NCI-H2196 (cell line): Measurements from ENCODE around the gene CREB5.

Experiments used
- DNase-seq: peaks from one replicate; lab custom pipeline; 2025; ENCODE audit not compliant: unreplicated experiment; lab: John Stamatoyannopoulos, UW

Gene CREB5

DNA sequence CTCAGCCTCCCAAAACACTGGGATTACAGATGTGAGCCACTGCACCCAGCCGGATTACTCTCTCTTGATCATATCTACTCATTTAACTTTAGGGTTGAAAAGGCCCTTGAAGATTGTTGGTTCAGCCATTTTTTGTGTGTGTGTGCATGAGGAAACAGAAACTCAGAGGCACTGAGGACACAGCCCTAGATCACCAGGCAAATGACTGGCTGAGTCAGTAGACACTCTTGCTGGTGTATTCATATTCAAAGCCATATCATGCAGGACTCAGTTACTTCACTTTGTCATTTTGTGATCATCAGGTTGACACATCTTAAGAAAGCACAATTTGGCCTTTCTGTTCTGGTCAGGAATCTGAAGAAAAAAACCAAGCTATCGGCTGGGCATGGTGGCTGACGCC is 292.4 kb downstream of the CREB5 start:
- DNase-seq: no peak

DNA sequence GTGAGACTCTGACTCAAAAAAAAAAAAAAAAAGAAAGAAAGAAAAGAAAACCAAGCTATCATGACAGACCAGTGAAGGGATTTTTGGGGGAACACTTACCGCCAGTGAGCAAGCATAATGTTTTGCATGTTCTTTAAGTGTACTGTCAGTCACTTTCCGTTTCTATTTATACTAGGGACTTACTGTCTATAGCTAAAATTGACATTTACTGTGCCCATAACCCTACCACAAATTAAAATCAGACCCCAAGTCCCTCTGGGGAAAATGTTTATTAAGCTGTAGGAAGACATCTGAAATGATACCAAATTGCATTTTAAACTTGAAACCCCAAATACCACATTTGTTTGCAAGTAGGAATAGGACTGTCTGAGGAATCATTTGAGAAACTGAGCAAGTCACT is 293.0 kb downstream of the CREB5 start:
- DNase-seq: no peak

DNA sequence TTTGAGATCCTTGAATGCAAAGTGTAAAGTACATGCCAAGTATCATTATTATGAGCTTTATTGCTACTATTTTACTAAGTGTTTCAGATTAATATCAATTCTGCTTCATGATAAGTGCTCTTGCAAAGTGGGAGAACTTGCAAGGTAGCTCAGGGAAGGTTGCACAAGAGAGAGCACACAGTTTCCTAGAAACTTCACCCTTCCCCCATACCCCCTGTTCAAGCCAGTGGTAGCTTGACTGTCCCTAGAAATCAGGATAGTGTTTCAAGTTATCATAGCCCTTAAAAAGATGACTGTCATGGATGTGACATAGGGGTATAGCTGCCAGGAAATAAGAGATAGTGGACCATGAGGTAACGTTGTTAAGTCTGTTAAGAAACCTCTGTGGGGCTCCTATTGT is 294.3 kb downstream of the CREB5 start:
- no peak for DNase-seq

DNA sequence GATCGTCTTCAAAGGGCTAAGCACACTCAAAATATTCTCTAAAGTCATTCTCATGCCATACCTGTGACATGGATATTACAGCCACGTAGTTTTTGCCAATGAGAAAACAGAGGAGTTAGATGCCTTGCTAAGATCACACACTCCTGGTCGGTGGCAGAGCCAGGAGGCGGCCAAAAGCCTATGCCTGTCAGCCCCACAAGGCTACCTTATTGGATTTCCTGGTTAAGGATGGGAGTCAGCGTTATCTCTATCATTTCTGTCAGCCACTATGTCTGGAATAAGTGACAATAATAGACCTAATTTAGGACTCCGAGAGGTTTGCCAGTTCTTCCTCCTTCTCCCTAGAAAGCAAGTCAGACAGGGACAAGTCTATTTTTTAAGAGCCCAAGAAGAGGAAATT is 295.0 kb downstream of the CREB5 start:
- no peak for DNase-seq

DNA sequence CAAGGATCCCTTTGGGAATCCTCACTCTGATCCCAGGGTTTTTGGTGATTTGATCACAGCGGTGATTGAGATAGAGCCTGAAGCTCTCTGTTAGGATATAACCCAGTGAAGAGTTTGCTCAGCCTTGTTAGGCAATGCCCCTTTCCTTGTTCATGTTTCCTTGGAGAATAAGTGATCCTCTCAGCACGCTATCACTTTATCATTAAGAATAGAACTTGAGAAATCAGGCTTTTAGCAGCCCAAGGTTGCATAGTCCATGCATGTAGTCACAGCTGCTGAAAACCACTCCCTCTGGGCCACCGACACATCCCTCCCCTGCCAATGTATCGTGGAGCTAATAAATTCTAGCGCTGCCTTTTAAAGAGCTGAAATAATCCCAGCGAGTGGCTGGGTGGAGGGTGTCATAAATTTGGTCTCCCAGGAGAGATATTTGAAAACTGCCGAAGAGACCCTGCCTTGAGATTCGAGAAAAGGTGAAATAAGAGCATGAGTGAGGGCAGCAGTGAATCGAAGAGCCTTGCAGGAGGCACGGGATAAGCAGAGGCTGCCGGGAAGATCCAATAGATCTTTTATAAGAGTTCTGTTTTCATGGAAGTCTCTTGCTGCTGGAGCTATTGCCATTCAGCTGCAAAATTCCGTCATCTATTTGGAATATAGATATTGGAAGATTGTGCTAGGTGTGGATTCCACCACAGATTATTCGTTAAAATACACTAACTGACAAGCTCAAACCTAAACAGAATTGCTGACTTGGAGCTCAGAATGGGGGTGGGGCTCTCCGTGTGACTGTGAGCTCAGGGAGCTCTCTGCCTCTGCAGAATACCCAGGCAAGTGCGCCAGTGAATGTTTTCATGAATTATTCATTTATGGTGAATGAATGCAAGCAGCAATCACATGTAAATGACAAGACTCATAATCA is 296.0 kb downstream of the CREB5 start:
- DNase-seq: no peak

DNA sequence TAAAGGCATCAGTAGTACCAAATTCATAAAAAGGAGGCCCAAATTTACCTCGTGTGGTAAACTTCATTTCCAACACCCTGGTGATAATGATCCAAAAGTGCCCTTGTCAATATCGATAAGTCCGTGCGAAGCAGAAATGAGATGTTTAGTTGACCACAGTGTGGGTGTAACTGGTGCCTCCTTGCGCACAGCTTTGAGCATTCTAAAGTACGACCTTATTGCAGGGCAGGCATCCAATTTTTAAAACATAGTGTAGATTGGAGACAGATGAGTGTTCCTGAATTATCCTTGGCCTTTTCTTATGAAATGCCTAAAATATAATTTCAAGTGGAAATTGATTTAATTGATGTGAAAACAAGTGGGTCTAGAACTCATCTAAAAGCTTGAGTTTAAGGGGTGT is 297.4 kb downstream of the CREB5 start:
- no peak for DNase-seq

DNA sequence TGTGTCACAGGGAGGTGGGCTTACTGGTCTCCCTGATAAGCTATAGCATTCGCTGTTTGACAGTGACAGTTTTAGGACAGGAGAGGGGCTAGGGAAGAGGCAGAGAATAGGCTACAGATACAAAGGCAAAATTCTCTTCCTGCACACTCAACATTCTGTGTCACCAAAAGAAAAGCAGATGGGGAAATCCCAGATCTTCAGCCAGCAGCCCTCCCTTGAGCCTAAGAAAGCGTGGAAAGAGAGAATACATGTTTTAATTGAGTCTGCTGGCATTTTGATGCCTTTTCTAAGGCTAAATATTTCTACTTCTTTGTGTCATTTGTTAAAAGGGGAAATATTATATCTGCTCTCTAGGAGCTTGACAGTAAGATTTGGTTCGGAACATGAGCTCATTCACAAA is 298.8 kb downstream of the CREB5 start:
- DNase-seq: no peak

DNA sequence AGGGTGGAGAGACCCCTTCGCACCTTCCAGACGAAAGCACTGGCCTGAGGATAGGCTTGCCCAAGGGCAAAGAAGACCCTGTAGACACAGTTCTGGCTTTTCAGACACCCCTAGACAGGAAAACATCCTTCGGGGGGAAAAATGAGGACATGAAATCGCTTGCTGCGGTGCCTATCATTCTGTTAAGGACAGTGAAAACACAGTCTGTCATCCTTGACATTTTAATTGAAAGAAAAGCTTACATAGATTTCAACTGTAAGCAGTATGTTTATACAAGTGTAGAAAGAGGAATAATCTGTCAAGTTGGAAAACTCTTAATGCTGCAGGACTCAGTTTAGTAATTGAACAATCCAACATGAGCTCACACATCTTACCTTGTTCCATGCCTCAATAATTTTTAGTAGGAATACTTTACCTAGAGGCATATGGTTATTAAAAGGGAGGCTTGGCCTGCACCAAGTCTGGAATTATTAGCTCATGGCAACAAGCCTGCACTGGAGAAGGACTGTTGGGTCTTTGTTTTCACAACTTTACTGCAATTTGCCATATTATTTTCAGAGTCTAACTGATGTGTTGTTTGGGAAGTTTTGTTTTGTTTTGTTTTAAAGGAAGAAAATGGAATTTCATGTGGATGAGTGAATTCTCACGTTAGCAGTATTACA is 302.3 kb downstream of the CREB5 start:
- DNase-seq: no peak

DNA sequence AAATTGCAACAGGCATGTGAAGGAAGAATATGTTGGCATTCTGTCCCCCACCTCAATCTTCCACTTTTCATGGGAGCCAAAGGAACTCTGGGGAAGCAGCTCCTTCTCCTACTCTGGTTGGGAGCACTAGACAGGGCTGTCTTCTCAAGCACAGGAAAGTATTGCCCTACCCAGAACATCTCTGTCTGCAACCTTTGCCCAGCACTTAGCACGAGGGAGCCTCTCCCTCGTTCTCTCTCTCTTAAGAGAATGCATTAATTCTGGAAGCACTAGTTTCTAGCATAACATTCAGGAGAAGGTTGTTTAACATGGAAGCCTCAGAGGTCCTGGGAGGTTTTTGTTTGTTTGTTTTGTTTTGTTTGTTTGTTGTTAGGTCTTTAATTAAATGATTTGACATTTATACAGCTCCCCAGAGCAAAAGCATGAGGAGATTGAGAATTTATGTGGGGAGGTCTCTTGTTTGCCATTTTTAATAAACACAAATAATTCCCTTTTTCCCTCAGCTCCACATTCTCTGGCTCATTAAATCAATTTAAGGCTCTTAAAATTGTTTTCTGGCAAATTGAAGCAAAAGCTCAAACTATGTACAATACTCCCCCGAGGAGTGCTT is 305.2 kb downstream of the CREB5 start:
- no peak for DNase-seq

DNA sequence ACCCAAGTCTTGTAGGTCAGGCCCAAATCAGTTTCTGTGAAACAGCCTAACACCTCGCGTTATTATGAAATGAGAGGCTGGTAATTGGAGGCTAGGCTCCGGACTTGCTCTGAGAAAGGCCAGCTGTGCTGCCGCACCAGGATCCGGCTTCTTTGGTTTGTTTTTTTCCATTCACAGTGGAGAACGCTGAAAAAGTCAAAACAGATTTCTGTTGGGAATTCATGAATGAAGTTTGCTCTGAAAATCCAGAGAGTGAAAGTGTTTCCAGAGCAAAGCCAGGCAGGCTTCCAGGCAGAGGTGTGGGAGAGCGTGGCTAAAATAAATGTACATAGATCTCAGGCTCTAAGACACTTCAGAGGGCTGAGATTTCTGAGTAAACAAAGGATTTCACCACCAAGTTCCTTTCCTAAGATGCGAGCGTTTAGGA is 305.8 kb downstream of the CREB5 start:
- DNase-seq: no peak

DNA sequence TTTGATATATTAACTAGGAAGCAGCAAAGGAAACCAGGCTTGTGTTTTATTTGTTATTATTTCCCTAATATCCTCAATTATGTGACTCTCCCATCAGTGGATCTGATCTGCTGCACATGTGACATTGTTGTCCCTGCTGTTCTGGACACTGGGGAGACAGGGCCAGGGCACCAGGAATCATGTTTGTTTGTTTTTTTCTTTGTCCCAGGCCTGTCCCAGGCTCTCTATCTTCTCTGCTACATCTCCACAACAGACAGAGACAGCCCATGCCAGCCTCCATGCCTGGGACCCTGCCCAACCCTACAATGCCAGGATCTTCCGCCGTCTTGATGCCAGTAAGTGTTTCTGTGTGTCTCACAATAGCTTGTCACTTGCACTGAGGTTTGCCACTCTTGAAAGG is 306.2 kb downstream of the CREB5 start:
- no peak for DNase-seq

DNA sequence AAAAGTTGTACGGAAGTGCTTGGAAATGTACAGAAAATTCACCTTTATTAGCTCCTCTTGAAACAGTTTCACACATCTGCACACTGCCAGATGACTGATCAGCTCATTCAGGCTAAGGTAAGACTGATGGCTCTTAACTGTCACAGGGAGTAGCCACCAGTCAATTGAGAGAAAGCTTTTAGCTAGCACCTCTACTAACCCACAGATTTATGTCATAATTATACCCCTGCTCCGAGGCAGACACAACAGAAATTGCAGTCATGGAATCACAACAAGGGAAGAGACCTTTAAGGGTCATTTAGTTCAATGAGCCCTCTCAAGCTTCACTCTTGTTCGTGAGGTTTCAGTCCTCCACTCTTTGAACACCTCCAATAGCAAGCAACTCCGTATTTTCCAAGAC is 310.4 kb downstream of the CREB5 start:
- DNase-seq: no peak

DNA sequence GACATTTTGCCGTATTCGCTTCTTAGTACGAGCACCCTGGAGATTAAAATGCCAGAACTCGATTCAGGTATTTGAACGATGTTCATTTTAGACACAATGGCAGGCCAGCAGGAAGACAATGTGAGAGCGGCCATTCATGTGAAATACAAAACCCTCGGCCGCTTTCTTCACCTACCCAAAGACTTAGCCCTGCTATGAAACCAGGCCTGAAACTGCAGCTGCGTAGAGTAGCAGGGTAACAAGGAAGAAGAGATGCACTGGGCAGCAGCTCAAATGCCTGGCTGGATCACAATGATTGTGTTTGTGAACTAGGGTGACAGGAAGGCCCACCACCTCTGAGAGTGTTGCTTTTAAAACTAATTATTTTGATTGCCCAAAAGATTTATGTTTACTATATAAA is 311.0 kb downstream of the CREB5 start:
- DNase-seq: no peak

DNA sequence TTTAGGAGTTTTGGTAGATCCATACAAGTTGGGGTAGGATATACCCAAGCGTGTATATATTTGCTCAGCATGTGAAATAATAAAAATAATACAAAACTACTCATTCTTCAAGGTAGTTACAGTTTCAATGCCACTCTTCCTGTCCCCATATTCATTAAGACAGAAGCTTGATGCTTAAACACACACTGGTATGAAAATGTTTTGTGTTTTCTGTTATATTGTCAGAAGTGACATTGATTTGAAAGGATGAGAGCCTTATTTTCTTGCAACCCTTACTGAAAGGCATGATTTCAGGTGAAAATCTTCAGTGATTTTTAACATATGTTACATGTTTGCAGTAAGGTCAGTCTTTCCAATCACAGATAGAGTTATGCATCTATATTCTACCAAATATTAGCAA is 312.2 kb downstream of the CREB5 start:
- DNase-seq: no peak

DNA sequence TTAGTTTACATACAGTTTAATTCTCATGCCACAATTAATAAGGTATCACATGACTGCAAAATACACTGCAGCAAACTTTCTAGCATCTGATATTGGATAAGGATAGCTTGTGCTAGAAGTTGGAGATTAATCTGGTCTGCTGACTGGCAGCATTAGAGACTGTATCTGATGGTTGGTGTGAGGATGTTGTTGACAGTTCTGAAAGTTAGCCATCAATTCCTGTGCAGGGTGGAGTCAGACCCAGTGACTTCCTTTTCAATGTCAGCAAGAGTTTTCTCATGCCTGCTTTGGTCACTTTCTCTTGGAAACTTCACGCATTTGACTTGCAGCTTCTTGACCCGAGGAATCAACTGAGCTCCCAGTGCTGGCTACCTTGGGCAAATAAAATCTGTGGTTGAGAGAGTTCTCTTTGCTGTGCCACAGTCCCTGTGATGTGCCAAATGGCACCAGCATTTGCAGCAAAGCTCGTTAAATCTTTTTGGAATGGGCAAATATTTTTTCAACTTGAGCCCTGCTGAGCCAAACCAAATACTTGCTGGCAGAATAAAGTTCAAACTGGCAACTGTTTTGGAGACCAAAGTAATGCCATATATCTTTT is 312.8 kb downstream of the CREB5 start:
- DNase-seq: no peak

DNA sequence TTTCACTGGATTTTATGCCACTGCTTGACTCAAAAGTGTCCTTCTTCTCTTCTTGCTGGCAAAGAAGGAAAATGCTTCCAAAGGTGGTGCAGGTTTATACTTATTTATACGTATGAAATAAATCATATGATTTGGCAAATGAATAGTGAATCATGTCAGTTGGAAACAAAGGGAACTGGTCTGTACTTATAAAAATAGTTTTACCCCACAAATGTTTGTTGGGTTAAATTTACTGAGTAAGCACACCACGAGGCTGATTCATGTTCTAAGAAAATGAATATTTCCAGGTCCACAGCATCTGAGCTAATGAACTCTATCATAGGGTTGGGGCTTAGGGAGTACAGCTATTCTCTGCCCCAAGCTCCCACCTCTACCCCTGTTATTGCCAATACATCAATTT is 313.6 kb downstream of the CREB5 start:
- DNase-seq: no peak

DNA sequence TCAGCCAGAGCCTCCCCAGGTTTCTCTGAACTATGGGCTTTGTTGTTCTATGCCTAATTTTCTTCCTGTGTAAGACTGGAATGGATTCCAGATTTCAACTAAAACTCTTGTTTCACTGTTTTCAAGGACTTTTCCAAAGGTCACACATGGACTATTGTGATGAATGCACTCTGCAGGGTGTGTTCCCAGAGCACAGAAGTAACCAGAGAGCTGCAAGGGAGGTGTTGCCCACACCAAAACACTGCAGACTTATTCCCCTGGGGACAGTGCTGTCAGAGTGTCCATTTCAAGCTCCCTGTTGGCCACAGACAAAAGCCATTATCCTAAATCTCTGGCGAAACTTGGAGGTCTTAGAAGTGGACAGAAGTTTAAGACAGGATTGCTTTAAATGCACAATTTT is 314.2 kb downstream of the CREB5 start:
- no peak for DNase-seq

DNA sequence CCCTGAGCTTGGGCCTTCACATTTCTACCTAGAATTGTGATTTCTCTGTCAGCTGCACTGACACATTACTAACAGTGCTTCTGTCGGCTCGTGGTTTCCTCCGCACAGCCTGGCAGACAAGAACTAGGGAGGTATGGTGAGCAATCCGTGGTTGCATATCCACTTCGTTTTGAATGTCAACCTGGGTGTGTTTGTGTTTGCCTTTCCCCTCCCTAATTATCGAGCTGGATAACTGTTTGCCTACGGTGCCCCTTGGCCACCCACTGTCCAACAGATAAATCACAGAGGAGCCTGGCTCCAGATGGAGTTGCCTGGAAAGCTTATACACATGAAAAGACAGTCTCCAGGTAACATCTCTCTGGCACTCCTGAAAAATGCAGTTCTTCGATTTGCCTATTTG is 317.0 kb downstream of the CREB5 start:
- no peak for DNase-seq

DNA sequence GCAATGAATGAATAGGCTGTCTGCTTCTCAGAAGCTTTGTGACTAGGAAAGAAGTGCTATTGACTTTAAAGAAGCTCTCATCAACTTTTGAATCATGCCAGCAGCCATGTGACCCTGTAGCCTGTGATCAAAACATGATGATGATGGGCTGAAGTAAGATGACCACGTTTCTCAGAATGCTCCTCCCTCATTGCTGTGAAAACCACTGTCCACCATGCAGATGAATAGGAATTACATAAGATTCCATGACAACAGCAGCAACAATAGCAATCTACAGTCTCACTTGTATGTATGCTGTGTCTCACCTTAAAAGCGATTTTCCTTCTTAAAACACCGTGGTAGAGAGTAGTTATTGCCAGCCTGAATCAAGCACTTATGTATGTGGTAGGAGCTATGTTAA is 317.4 kb downstream of the CREB5 start:
- no peak for DNase-seq

DNA sequence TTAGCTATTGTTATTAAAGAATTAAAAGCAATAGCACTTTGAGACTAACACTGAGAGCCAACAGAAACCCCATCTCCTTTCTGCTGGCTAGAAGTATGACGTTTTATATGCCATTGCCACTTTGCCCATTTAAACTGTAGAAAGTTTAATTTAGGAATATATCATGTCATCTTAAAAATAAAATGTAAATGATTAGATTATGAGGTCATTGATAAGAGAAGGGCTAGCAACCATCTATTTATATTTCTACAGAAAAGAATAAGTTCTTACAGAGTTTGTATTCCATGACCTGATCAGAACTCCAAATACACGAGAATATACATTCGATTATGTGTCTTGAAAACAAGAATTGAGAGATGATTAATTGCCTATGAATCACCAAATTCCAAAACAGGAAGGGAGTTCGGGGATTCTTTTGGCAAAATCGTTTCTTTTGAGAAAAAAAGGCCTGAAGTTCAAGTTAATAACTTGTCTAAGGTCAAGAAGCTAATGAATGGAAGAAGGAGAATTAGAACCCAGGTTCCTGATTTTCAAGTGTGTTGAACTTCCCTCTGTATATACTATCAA is 318.9 kb downstream of the CREB5 start:
- no peak for DNase-seq

DNA sequence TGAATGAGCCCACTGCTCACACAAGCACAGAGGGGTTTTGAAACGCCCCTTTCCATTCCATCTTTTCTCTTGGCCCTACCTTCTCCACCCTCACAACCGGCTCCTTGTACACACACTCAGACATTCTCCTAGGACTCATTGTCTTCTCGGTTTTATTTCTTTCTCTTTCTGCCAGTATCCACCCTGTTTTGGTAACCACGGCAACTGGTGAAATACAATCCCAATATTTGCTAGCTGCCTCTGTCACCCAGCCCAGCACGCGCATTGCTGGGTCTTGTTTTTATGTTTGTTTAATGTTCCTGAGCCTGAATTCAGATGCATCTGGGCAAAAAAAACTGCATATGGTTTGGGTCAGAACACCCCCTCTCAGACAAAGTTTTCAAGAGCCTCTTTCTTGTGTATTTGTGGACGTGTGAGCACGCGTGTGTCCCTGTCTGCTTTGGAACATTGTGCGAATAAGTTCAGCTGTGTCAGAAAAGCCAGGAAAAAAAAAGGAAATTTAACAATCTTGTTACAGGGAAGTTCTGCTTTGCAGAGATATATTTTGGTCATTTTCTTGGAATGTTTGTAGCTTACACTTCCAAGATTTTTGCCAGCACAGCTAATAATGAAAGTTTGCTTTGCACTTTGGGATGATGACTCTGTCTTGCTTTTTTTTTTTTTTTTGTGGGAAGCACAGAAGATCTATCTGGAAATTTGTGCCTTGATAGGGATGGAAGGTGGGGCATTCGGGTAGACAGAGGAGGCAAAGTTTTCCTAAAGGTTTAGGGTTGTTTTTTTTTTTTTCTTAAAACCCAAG is 320.0 kb downstream of the CREB5 start:
- DNase-seq: no peak
